Measurements from ENCODE around the gene ZNF254.

Gene ZNF254

GRCh38 chr19:24055548-24055947 is 31.4 kb upstream of the ZNF254 start:
- no peak for TF ChIP-seq SIN3A (IDR thresholded peaks at IDR 0.05; ENCODE audit: borderline replicate concordance, insufficient read depth, low read length)
- no peak for TF ChIP-seq POLR2AphosphoS5 (IDR thresholded peaks at IDR 0.05; ENCODE audit: low read depth, low read length)
- TF ChIP-seq TAF1 (IDR thresholded peaks at IDR 0.05; ENCODE audit: borderline replicate concordance, insufficient read depth, low read length): no peak
- no peak for TF ChIP-seq FOXP2 (optimal IDR thresholded peaks at IDR 0.05; ENCODE audit: borderline replicate concordance, extremely low read depth, extremely low read length, insufficient read depth)
- TF ChIP-seq REST (IDR thresholded peaks at IDR 0.05; ENCODE audit: insufficient read depth in 1 of 2, low read depth in 2 of 2, low read length in 2 of 2): no peak

- TF ChIP-seq FOXP2 (optimal IDR thresholded peaks at IDR 0.05; ENCODE audit: borderline replicate concordance, extremely low read depth, extremely low read length, insufficient read depth): no peak
- no peak for TF ChIP-seq REST (IDR thresholded peaks at IDR 0.05; ENCODE audit: insufficient read depth in 1 of 2, low read depth in 2 of 2, low read length in 2 of 2)
- TF ChIP-seq SIN3A (IDR thresholded peaks at IDR 0.05; ENCODE audit: borderline replicate concordance, insufficient read depth, low read length): no peak
- TF ChIP-seq POLR2AphosphoS5 (IDR thresholded peaks at IDR 0.05; ENCODE audit: low read depth, low read length): no peak
Measured at GRCh38 chr19:24057144-24057543, 29.8 kb upstream of the ZNF254 start.

- TF ChIP-seq FOXP2 (optimal IDR thresholded peaks at IDR 0.05; ENCODE audit: borderline replicate concordance, extremely low read depth, extremely low read length, insufficient read depth): no peak
- TF ChIP-seq REST (IDR thresholded peaks at IDR 0.05; ENCODE audit: insufficient read depth in 1 of 2, low read depth in 2 of 2, low read length in 2 of 2): no peak
- no peak for TF ChIP-seq SIN3A (IDR thresholded peaks at IDR 0.05; ENCODE audit: borderline replicate concordance, insufficient read depth, low read length)
- TF ChIP-seq TAF1 (IDR thresholded peaks at IDR 0.05; ENCODE audit: borderline replicate concordance, insufficient read depth, low read length): no peak
- TF ChIP-seq POLR2AphosphoS5 (IDR thresholded peaks at IDR 0.05; ENCODE audit: low read depth, low read length): no peak
Measured at GRCh38 chr19:24059563-24060295, 27.3 kb upstream of the ZNF254 start.

GRCh38 chr19:24060687-24061356 is 26.2 kb upstream of the ZNF254 start:
- TF ChIP-seq POLR2AphosphoS5 (IDR thresholded peaks at IDR 0.05; ENCODE audit: low read depth, low read length) (no peak), FOXP2 (optimal IDR thresholded peaks at IDR 0.05; ENCODE audit: borderline replicate concordance, extremely low read depth, extremely low read length, insufficient read depth) (no peak), REST (IDR thresholded peaks at IDR 0.05; ENCODE audit: insufficient read depth in 1 of 2, low read depth in 2 of 2, low read length in 2 of 2) (no peak)

Measured in PFSK-1 (cell line).